ENCODE results near the gene ZNF410. TPM values are rescaled to one million over a fixed set of nuclear protein-coding genes. Genes with fewer than 3 reads are reported as not detected.

The ZNF410 gene
- total and polyA plus RNA-seq, 9 donors: 26.4 to 41.5 (median 31.7) TPM

DNA sequence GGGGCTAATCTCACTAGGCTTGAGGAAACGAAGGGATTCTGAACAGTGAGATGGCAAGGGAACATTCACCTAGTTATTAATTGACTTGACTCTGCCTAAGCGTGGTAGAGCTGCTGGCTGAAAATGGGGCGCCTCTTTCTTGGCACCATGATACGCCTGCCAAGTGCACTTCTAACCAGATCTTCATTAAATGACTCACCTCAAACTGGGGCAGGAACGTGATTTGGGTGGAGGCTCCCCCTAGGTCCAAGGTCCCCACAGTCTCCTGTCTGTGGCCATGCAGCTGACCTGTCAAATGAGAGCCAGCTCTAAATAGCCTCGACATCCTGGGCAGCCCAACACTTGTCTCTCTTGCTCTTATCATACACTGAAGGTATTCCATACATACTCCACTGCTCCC lies 89.5 kb downstream of the ZNF410 start:
- no peak for DNase-seq
- H3K27ac ChIP-seq (ENCODE audit: low read length): no peak overlapping the region
- peaks cover 29% of the 10 kb centered on the region for H3K36me3 ChIP-seq (ENCODE audit: control insufficient read depth, insufficient read depth, low read length)
- H3K27me3 ChIP-seq (ENCODE audit: control insufficient read depth, insufficient read depth, low read length): no peaks in the 10 kb centered on the region
- H3K4me1 ChIP-seq (ENCODE audit: control insufficient read depth, insufficient read depth, low read length): peaks cover 7% of the 10 kb centered on the region
- 88% methylated on average over 6 of the region's 6 CpGs for WGBS (ENCODE audit: insufficient coverage)
- H3K9me3 ChIP-seq (replicated peaks; ENCODE audit: control insufficient read depth, low read depth, low read length): no peaks in the 10 kb centered on the region
- H3K4me3 ChIP-seq (ENCODE audit: low read length): no peak overlapping the region

DNA sequence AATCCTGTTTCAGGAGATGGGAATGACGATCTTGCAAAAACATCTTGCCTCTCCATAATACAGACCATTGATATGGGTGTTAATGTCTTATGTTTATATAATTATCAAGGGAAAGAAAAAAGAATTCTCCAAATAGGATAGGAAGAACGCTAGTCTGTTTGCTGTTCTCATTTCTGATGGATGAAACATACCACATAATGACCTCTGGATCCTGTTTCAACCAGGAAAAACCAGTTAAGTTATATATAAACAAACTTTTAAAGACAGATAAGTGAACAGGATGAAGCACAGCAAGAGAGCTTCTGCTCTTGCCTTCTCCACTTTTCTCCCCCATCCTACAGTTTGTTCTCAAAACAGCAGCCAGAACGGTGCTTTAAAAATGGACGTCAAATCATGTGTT lies 91.2 kb downstream of the ZNF410 start:
- 88% methylated on average over 2 of the region's 4 CpGs for WGBS (ENCODE audit: insufficient coverage)
- Histone ChIP-seq H3K27me3 (ENCODE audit: control insufficient read depth, insufficient read depth, low read length) (no peaks in the 10 kb centered on the region), H3K27ac (ENCODE audit: low read length) (no peak overlapping the region), H3K4me1 (ENCODE audit: control insufficient read depth, insufficient read depth, low read length) (peaks cover 7% of the 10 kb centered on the region), H3K9me3 (replicated peaks; ENCODE audit: control insufficient read depth, low read depth, low read length) (no peaks in the 10 kb centered on the region), H3K4me3 (ENCODE audit: low read length) (no peak overlapping the region), H3K36me3 (ENCODE audit: control insufficient read depth, insufficient read depth, low read length) (peaks cover 26% of the 10 kb centered on the region)
- no peak for DNase-seq

Other genes starting within 250 kb of the ZNF410 start
- 9.3 TPM for gene DNAL1, start 241.9 kb upstream of the ZNF410 start, total RNA-seq
- gene DNAL1, start 241.9 kb upstream of the ZNF410 start, polyA plus RNA-seq (ENCODE audit: insufficient read depth in 1 of 8, insufficient read length in 8 of 8, low replicate concordance in 1 of 8): 10 to 100 TPM in 1 of 8 donors, 1 to 10 TPM in 7; 5.7 to 10.9 (median 6.6) TPM
- gene PNMA1, start 172.5 kb upstream of the ZNF410 start, total RNA-seq: 7.8 TPM
- gene PNMA1, start 172.5 kb upstream of the ZNF410 start, polyA plus RNA-seq (ENCODE audit: insufficient read depth in 1 of 8, insufficient read length in 8 of 8, low replicate concordance in 1 of 8): 10 to 100 TPM; 22.4 to 37.4 (median 27.4) TPM
- gene PTGR2, start 35.0 kb upstream of the ZNF410 start, total RNA-seq: 8.4 TPM
- 10 to 100 TPM in 2 of 8 donors, 1 to 10 TPM in 6; 5.7 to 10.9 (median 6.9) TPM for gene PTGR2, start 35.0 kb upstream of the ZNF410 start, polyA plus RNA-seq (ENCODE audit: insufficient read depth in 1 of 8, insufficient read length in 8 of 8, low replicate concordance in 1 of 8)
- gene FAM161B, start 63.2 kb downstream of the ZNF410 start, total RNA-seq: 6.6 TPM
- 1 to 10 TPM; 6.2 to 8.2 (median 7.1) TPM for gene FAM161B, start 63.2 kb downstream of the ZNF410 start, polyA plus RNA-seq (ENCODE audit: insufficient read depth in 1 of 8, insufficient read length in 8 of 8, low replicate concordance in 1 of 8)
- gene COQ6, start 63.4 kb downstream of the ZNF410 start, total RNA-seq: 36.8 TPM
- 10 to 100 TPM; 26.9 to 47.5 (median 39.5) TPM for gene COQ6, start 63.4 kb downstream of the ZNF410 start, polyA plus RNA-seq (ENCODE audit: insufficient read depth in 1 of 8, insufficient read length in 8 of 8, low replicate concordance in 1 of 8)
- 10.4 TPM for gene ENTPD5, start 132.4 kb downstream of the ZNF410 start, total RNA-seq
- 10 to 100 TPM; 11.2 to 15.3 (median 13.9) TPM for gene ENTPD5, start 132.4 kb downstream of the ZNF410 start, polyA plus RNA-seq (ENCODE audit: insufficient read depth in 1 of 8, insufficient read length in 8 of 8, low replicate concordance in 1 of 8)
- 7.8 TPM for gene BBOF1, start 132.5 kb downstream of the ZNF410 start, total RNA-seq
- 1 to 10 TPM; 5.7 to 8.6 (median 6.4) TPM for gene BBOF1, start 132.5 kb downstream of the ZNF410 start, polyA plus RNA-seq (ENCODE audit: insufficient read depth in 1 of 8, insufficient read length in 8 of 8, low replicate concordance in 1 of 8)
- gene ALDH6A1, start 197.6 kb downstream of the ZNF410 start, total RNA-seq: 17.3 TPM
- 10 to 100 TPM in 7 of 8 donors, 1 to 10 TPM in 1; 7.2 to 16.8 (median 12.6) TPM for gene ALDH6A1, start 197.6 kb downstream of the ZNF410 start, polyA plus RNA-seq (ENCODE audit: insufficient read depth in 1 of 8, insufficient read length in 8 of 8, low replicate concordance in 1 of 8)
- gene LIN52, start 198.1 kb downstream of the ZNF410 start, total RNA-seq: 7.9 TPM
- 10 to 100 TPM in 7 of 8 donors, 1 to 10 TPM in 1; 10.0 to 13.5 (median 10.4) TPM for gene LIN52, start 198.1 kb downstream of the ZNF410 start, polyA plus RNA-seq (ENCODE audit: insufficient read depth in 1 of 8, insufficient read length in 8 of 8, low replicate concordance in 1 of 8)

All from muscle of leg (tissue), 11 donors.